ENCODE results near the gene FIGN. TPM values are rescaled to one million over a fixed set of nuclear protein-coding genes. Genes with fewer than 3 reads are reported as not detected.
A peak's percentile ranks its signal among the peaks of the same experiment; 100 is the strongest.

FIGN gene
- total and polyA plus RNA-seq, 12 donors = 2.1 to 17.0 (median 11.9) TPM

DNA sequence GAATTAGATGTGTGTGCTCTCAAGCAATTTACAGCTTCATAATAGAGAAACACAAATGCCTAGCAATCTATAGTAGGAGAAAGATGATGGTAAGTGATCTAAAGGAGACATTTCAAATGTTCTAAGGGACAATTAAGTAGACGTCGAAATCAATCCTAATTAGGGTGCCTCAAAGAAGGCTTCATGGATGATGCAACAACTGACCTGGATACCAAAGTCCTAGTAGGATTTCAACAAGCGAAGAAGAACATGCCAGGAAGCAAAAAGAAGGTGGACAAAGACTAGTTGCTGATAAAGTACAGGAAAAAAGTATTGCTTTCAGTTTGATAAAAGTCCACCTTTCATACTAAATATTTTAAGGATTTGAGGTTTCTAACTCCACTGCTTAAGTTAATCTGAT, 12.5 kb downstream of the FIGN start:
- Histone ChIP-seq H3K4me1 (peaks cover 0 to 38% (median 5%) of the 10 kb centered on the region in 9 donors), H3K27ac (no peak overlapping the region), H3K4me3 (no peak overlapping the region), H3K36me3 (no peaks in the 10 kb centered on the region), H3K27me3 (no peaks in the 10 kb centered on the region), H3K9me3 (no peaks in the 10 kb centered on the region)
- TF ChIP-seq CTCF (IDR thresholded peaks at IDR 0.05) = no peak
- WGBS, 2 donors = 89 to 95% methylated on average over 3 of the region's 3 CpGs
- intact Hi-C loops (cut with DNase I) = no loop called here
- no peak for DNase-seq
- ATAC-seq = no peak

GRCh38 chr2:163719331-163719730, 16.5 kb downstream of the FIGN start:
- ATAC-seq = peak in 6 of 8 donors; percentile 44 to 73 (median 62)
- no peak for DNase-seq
- no peaks in the 10 kb centered on the region for H3K9me3 ChIP-seq
- no peaks in the 10 kb centered on the region for H3K36me3 ChIP-seq
- intact Hi-C loops (cut with DNase I) = loop anchor here in 1 of 10 donors (10.0 kb wide), 1 partner anchor 65 kb away; no protein-coding TSS in a partner anchor
- TF ChIP-seq CTCF (IDR thresholded peaks at IDR 0.05) = no peak
- H3K4me1 ChIP-seq = peaks cover 0 to 52% (median 11%) of the 10 kb centered on the region in 9 donors
- H3K4me3 ChIP-seq = no peak overlapping the region
- H3K27ac ChIP-seq = peak overlapping the region in 3 of 10 donors; percentile 24 to 49 (median 37)
- WGBS, 2 donors = 51 to 52% methylated on average over 2 of the region's 2 CpGs
- H3K27me3 ChIP-seq = no peaks in the 10 kb centered on the region

GRCh38 chr2:163717993-163718680, 17.7 kb downstream of the FIGN start:
- H3K9me3 ChIP-seq = no peaks in the 10 kb centered on the region
- no peak for DNase-seq
- H3K27ac ChIP-seq = peak overlapping the region in 8 of 10 donors; percentile 6 to 54 (median 32)
- peaks cover 0 to 64% (median 17%) of the 10 kb centered on the region in 9 donors for H3K4me1 ChIP-seq
- WGBS, 2 donors = 17 to 18% methylated on average over 2 of the region's 2 CpGs
- H3K36me3 ChIP-seq = no peaks in the 10 kb centered on the region
- peak; percentile 56 to 87 (median 76) for ATAC-seq
- peak overlapping the region in 2 of 10 donors; percentile 13 to 14 for H3K4me3 ChIP-seq
- no peak for TF ChIP-seq CTCF (IDR thresholded peaks at IDR 0.05)
- intact Hi-C loops (cut with DNase I) = loop anchor here in 1 of 10 donors (10.0 kb wide), 1 partner anchor 63 kb away; no protein-coding TSS in a partner anchor
- H3K27me3 ChIP-seq = no peaks in the 10 kb centered on the region

DNA sequence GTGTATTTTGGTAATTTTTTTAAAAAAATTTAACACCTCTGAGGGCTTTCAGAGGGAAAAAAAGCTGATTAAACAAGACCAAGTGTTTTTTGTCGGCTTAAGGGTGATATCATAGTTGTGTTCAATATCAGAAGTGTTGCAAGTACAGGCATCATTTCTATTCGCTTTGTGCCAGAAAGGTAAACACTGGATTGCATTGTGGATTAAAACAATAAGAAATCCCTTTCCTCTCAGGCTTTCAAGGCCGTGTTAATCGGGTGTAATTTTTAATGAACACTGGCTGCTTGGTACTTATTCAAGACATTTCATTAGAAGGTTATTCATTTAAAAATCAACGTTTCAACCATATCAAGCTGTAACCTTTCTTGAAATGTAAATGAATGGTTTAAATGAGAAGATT, 18.3 kb downstream of the FIGN start:
- H3K27me3 ChIP-seq = no peaks in the 10 kb centered on the region
- WGBS, 2 donors = 31 to 36% methylated on average over 5 of the region's 5 CpGs
- H3K9me3 ChIP-seq = no peaks in the 10 kb centered on the region
- ATAC-seq = no peak
- intact Hi-C loops (cut with DNase I) = loop anchor here in 1 of 10 donors (10.0 kb wide), 1 partner anchor 63 kb away; no protein-coding TSS in a partner anchor
- peaks cover 0 to 68% (median 17%) of the 10 kb centered on the region in 9 donors for H3K4me1 ChIP-seq
- no peaks in the 10 kb centered on the region for H3K36me3 ChIP-seq
- TF ChIP-seq CTCF (IDR thresholded peaks at IDR 0.05) = no peak
- peak overlapping the region in 2 of 10 donors; percentile 13 to 14 for H3K4me3 ChIP-seq
- DNase-seq = no peak
- H3K27ac ChIP-seq = peak overlapping the region in 7 of 10 donors; percentile 6 to 54 (median 35)

All from heart right ventricle (tissue), 16 donors.